Amniotic stem cell (primary cell): ENCODE results near the gene TYRO3.
"Not testable (repeated sequence)": the region's sequence is repeated elsewhere in the genome, so short reads cannot be mapped to it uniquely, and the experiment has no call there.

Experiments used
- DNase-seq: peaks from one replicate; lab custom pipeline; 2025; lab: John Stamatoyannopoulos, UW

TYRO3 gene

DNA sequence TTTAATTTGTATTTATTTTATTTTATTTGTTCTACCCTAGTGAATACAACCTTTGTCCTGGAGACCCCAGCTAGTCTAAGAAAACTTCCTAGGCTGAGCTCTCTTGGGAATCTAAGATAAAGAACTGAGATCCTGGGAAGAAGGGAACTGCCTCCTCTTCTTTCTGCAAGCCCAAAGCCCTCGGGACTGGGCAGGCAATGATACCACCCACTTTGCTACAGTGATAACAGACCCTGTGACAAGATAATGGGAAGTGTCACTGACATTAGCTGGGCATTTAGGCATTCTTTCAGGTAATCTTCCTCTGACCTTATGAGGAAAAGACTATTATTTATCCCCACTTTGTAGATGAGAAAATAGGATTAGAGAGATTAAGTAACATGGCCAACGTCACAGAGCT, 15.1 kb downstream of the TYRO3 start:
- no peak for DNase-seq

DNA sequence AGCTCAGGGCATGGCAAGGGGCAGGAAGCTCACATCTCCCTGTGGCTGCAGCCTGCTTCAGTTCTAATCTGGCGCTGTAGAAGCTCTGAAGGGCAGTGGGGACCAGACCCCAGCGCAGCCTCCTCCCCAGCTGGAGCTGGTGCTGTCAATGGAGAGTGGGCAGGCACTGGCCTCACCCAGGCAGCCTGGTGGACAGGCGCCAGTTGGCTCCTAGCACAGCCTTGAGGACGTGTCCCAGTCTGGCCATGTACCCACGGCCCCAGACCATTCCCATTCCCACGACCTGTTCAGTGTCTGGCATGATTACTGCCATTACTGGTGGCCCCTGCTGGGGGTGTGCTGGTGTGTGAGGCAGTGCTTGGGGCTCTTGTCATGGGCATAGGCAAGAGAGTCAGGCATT, 16.3 kb downstream of the TYRO3 start:
- no peak for DNase-seq

DNA sequence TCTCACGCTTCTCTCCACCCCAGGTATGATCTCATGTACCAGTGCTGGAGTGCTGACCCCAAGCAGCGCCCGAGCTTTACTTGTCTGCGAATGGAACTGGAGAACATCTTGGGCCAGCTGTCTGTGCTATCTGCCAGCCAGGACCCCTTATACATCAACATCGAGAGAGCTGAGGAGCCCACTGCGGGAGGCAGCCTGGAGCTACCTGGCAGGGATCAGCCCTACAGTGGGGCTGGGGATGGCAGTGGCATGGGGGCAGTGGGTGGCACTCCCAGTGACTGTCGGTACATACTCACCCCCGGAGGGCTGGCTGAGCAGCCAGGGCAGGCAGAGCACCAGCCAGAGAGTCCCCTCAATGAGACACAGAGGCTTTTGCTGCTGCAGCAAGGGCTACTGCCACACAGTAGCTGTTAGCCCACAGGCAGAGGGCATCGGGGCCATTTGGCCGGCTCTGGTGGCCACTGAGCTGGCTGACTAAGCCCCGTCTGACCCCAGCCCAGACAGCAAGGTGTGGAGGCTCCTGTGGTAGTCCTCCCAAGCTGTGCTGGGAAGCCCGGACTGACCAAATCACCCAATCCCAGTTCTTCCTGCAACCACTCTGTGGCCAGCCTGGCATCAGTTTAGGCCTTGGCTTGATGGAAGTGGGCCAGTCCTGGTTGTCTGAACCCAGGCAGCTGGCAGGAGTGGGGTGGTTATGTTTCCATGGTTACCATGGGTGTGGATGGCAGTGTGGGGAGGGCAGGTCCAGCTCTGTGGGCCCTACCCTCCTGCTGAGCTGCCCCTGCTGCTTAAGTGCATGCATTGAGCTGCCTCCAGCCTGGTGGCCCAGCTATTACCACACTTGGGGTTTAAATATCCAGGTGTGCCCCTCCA, 19.1 kb downstream of the TYRO3 start:
- no peak for DNase-seq

DNA sequence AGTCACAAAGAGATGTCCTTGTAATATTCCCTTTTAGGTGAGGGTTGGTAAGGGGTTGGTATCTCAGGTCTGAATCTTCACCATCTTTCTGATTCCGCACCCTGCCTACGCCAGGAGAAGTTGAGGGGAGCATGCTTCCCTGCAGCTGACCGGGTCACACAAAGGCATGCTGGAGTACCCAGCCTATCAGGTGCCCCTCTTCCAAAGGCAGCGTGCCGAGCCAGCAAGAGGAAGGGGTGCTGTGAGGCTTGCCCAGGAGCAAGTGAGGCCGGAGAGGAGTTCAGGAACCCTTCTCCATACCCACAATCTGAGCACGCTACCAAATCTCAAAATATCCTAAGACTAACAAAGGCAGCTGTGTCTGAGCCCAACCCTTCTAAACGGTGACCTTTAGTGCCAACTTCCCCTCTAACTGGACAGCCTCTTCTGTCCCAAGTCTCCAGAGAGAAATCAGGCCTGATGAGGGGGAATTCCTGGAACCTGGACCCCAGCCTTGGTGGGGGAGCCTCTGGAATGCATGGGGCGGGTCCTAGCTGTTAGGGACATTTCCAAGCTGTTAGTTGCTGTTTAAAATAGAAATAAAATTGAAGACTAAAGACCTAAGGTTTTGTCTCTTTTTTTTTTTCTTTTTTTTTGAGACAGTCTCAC, 19.8 kb downstream of the TYRO3 start:
- no peak for DNase-seq

DNA sequence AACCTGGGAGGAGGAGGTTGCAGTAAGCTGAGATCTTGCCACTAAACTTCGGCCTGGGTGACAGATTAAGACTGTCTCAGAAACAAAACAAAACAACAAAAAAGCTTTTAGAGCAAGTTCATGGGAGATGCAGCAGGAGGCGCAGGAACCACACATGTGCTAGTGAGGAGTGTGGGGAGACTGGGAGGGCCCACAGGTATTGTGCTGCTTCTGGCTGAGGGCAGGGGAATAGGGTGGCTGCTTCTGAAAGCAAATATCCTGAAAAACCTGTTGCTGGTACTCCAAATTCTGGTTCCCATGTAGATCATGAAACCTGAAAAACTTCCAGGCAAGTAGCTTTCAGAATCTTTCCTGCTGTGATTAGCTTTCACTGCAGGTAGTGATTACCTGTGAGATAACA, 22.1 kb downstream of the TYRO3 start:
- DNase-seq = no peak

DNA sequence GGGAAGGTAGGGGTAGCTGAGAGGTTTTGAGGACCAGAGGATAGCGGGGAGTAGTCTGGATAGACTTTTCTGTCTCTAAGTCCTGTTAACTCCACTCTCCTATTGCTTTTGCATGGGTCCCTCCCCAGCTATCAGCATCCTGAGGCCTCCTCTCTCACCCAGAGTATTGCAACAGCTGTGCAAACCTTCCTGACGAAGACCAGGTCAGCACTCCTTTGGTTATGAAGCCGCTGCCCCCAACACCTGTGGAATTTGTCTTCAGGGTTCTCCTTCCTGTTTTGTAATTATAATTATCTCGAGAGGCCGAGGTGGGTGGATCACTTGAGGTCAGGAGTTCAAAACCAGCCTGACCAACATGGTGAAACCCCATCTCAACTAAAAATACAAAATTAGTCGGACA, 24.8 kb downstream of the TYRO3 start:
- DNase-seq = no peak

DNA sequence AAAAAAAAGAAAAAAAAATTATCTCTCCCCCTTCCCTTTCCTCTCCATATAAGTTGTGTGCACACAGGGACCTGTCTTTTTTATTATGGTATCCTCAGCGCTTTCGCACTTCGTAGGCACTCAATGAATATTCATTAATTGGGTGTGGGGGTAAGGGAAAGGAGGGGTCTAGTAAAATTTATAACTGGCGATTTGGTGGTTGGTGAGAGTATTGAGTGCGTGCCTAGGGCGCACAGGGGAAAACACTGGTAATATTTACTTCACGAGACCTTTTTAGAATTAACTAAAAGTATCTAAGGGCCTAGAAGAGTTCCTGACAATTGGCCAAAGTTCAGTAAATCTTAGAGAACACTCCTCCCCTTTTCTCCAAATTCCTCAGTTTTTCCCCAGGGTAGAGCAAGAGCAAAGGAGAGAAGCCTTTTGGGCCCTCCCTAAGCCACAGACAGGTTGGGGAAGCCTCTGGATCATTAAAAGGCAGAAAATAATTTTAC, 25.7 kb downstream of the TYRO3 start:
- no peak for DNase-seq

DNA sequence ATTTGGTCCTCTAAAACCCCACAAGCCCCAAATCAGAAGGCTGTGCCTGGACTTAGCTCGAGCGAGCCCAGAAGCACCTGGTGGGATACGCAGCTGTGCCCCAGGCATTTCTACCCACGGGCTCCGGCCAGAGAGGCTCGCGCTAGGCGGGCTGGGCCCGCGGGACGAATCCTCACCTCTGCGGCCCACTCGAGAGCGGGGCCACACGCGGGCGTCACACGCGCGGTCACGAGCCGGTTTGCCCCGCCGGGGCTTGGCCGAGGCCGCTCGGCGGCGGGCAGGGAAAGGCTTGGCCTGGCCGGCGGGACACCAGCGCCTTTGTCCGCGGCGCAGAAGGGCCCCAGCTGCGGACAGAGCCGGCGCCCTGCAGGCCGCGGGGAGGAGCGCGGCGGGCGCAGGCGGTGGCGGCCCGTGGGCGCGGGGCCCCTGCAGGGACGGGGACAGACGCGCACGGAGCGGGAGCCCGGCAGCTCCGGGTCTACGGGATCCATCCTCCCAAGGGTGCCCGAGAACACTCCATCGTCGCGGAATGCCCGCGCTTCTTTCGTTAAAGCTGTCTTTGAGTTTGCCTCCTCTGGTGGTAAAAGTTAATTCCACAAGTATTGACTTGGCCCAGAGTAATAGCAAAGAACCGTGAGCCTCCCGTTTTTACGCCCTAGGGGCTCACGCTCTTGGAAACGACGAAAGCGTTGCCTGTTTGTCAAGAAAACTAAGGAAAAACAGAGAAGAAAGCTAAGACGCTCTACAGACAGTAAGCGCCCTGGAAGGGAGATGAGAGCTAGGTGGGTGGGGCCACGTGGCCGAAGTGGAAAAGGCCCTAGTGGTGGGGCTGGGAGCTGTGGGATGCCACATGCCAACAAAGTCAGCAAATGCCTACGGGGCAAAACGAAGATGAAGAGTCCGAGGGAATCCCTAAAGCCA, 26.4 kb downstream of the TYRO3 start:
- peak; percentile 10 for DNase-seq

DNA sequence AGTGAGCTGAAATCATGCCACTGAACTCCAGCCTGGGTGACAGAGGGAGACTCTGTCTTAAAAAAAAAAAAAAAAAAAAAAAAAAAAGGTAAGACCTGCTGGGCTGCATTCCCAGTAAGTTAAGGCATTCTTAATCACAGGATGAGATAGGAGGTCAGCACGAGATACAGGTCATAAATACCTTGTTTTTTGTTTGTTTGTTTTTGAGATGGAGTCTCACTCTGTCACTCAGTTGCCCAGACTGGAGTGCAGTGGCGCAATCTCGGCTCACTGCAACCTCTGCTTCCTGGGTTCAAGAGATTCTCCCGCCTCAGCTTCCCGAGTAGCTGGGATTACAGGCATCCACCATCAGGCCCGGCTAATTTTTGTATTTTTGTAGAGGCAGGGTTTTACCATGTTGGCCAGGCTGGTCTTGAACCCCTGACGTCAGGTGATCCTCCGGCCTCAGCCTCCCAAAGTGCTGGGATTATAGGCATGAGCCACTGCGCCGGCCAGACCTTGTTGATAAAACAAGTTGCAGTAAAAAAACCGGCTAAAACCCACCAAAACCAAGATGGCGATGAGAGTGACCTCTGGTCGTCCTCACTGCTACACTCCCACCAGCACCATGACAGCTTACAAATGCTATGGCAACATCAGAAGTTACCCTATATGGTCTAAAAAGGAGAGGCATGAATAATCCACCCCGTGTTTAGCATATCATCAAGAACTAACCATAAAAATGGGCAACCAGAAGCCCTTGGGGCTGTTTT, 27.7 kb downstream of the TYRO3 start:
- DNase-seq = not testable (repeated sequence)

DNA sequence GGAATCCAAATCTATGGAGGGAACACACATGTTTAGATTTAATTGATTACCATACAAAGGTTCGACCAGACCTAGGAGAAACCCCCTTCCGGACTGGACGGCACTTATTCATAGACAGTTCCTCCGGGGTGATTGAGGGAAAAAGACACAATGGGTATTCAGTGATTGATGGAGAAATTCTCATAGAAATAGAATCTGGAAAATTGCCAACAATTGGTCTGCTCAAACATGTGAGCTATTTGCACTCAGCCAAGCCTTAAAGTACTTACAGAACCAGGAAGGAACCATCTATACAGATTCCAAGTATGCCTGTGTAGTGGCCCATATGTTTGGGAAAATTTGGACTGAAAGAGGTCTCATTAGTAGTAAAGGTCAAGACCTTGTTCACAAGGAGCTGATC, 30.0 kb downstream of the TYRO3 start:
- not testable (repeated sequence) for DNase-seq

DNA sequence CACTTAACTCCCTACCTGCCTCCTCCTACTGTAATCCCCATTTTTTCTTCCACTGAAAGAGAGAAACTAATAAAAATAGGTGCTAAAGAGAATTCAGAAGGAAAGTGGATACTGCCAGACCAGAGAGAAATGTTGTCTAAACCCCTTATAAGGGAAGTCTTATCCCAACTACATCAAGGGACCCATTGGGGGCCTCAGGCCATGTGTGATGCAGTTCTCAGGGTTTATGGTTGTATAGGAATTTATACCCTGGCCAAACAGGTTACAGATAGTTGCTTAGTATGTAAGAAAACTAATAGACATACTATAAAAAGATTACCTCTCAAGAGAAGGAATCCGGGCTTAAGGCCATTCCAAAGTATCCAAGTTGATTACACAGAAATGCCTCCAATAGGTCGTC, 30.6 kb downstream of the TYRO3 start:
- not testable (repeated sequence) for DNase-seq

DNA sequence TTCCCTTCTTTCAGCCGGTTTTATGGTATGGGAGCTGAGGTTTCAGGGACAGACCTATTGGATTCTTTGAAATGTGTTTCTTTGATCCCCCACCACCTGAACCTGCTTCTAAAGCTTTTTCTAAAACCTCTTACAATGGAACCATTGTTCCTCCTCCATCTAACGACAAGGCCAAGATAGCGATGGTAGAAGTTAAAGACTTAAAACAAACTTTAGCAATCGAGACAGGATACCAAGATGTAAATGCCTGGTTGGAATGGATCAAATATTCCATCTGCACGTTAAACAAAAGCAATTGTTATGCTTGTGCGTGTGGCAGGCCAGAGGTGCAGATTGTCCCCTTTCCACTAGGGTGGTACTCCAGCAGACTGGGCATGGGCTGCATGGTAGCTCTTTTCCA, 32.2 kb downstream of the TYRO3 start:
- not testable (repeated sequence) for DNase-seq

DNA sequence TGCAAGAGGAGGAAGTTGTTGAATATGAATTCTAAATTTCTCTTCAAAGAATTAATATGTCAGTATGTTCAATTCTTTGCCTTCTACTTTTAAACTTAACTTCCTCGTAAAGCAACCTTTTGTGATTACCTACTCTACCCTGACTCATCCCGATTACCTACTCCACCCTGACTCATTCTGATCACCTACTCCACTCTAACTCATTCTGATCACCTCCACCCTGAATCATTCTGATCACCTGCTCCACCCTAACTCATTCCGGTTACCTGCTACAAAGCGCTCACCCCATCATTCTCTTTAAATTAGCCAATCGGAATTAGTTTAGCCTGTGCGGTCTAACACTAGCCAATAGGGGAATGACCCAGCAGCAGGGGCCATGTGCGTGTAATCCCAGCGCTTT, 33.7 kb downstream of the TYRO3 start:
- DNase-seq = not testable (repeated sequence)

DNA sequence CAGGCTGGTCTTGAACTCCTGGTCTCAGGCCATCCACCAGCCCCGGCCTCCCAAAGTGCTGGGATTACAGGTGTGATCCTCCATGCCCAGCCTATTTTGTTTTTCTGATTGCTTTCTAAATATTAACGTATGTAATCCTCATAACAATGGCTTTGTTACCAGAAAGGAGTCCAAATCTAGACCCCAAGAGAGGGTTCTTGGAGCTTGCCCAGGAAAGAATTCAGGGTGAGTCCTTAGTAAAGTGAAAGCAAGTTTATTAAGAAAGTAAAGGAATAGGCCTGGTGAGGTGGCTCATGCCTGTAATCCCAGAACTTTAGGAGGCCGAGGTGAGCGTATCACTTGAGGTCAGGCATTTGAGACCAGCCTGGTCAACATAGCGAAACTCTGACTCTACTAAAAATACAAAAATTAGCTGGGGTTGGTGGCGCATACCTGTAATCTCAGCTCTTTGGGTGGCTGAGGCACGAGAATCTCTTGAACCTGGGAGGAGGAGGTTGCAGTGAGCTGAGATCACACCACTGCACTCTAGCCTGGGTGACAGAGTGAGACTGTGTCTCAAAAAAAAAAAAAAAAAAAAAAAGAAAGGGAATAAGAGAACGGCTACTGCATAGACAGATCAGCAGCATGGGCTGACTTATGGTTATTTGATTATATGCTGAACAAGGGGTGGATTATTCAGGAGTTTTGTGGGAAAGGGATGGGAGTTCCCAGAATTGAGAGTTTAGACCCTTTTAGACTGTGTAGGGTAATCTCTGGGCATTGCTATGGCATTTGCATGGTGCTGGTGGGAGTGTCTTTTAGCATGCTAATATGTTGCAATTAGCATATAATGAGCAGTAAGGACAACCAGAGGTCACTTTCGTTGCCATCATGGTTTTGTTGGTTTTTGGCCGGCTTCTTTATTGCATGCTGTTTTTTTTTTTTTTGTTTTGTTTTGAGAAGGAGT, 36.1 kb downstream of the TYRO3 start:
- DNase-seq = no peak

DNA sequence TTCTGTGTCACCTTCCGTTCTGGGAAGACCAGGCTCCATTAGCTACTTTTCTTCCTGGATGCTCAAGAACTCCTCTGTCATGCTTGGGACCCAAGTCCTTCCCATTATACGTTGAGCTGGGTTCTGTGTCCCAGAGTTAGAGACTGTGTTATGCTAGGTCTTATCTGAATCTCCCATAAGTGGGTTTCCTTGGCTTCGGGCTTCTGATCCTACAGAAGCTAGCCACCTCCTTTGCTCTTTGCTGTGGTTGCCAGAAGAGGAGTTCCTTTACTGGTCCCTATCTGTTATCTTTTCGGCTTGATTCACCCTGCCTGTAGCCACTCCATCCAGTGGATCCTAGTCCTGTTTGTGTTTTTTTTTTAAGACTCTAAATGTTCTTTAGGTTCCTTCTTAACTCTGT, 38.0 kb downstream of the TYRO3 start:
- DNase-seq = no peak

DNA sequence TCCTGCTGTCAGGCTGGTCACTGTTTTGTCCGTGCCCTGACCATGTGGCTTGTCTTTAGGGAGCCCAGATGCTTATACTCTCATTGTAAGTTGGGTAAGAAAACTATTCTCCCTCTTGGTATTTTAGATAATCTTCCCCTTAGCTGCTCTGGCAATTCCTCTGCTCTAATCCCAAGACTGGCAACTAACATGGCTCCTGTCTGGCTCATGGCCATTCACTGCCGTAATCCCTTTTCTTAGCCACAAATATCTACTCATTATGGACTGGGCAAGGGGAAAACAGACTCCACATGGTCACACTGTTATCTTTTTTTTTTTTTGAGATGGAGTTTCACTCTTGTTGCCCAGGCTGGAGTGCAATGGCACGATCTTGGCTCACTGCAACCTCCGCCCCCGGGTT, 38.8 kb downstream of the TYRO3 start:
- no peak for DNase-seq

DNA sequence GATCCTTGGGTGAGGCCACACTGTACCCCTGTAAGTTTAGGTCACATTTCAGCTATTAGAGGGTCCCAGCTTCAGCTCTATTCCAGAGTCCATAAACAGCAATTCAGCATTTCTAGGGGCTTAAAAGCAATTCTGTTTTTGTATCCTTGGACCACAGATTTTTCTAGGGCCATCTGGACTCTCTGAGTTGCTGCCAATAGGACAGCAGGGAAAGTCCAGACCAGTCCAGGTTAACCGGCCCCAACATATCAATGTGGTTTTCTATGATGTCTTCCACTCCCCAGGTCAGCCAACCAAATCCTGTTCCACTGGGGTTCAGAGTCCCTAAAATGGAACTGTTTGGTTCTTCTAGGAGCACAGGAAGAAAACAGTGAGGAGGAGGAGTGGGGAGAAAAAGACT, 40.0 kb downstream of the TYRO3 start:
- DNase-seq = no peak

DNA sequence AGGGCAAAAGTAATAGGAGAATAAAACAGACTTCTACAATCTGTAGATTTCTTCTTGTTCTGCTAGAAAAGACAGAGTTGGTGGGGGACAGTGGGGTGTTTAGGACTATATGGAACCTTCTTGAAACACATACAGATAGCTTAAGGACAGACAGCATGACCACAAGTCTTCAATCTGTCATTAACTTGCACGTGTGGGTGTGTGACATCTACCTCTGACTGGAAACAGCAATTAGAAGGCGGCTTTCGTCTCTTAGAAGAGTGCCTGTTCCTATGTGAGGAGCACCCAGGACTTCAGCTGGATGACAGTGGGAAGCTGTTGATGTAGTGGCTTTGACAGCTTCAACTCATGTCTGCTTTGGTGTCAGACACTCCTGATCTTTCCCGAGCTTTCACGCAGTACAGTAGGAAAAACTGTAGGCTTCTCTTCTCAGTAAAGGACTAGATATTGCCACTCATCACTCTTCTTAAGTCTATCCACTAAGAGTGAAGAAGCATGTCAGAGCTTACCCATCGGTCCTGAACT, 44.5 kb downstream of the TYRO3 start:
- no peak for DNase-seq

DNA sequence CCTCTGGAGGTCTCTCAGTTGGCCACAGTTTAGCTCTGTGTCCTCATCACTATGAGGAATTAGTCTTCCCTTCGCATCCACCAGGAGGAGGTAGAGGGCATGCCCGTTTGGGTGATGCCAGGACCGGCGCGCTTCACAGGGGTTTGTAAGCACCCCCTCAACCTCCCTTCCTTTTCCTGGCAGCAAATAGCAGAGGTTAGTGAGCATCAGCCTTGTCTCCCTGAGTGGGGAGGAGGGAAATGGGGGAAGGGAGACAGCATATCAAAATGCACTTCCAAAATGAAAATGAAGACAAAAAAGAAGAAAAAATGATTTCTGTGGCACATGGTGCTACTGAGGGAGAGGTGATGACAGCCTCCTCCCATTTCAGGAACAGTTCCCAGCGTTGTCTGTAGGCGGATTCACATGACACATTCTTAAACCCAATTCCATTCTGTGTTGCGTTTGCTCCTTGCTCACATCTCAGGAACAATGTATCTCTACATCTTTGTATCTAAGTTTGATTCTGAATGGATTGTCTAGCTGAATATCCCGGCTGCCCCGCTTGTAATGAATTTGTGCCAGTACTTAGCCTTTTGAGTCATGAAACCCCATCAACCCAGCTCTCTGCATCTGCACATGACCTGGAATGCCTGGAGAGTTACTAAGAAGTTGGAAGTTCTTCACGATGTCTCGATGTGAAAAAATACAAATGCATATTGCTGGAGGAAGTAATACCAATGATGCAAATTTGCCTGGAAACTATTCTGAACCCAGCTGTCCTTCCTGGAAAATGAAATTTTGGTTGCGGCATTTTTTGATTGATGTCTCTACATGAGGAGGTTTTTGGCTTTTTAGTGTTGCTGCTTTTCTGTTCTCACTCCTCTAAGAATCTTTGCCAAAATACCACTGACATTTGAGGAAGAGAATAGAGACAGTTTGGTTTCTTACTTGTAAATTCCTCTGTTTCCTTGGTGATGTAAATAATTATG, 45.2 kb downstream of the TYRO3 start:
- peak; percentile 35 for DNase-seq
